HG03521 (cell line): Measurements from ENCODE around the gene TENM4.
"Not testable (repeated sequence)": the region's sequence is repeated elsewhere in the genome, so short reads cannot be mapped to it uniquely, and the experiment has no call there.

ENCODE experiments used
- ATAC-seq: cut with Tn5 transposase; IDR thresholded peaks from one replicate; pipeline ENCODE4 v1.9.1; 2021; ENCODE audit warnings: mild to moderate bottlenecking, moderate library complexity; ENCODE audit not compliant: unreplicated experiment

The TENM4 gene

GRCh38 chr11:78833237-78833636 lies 607.6 kb downstream of the TENM4 start:
- no peak for ATAC-seq

- no peak for ATAC-seq
These were observed 608.4 kb downstream of the TENM4 start for GRCh38 chr11:78832226-78832947.

DNA sequence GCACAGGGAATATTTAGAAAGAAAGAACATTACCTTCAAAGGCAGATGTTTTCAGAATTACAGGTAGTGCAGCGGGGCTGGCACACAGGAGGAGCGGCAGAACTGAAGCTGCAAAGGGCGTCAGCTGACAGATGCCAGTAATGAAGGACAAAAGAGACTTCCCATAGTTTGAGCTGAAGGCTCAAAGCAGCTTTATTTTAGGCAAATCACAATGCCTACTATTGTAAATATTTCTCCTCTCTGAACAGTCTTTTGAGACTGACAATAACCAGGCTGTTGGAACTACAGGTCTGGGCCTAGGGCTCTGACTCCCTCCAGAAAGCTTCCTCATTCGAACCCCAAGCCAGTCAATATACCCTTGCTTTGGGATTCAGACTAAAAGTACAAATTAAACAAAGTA lies 609.3 kb downstream of the TENM4 start:
- no peak for ATAC-seq

GRCh38 chr11:78830277-78830819 lies 610.5 kb downstream of the TENM4 start:
- no peak for ATAC-seq

DNA sequence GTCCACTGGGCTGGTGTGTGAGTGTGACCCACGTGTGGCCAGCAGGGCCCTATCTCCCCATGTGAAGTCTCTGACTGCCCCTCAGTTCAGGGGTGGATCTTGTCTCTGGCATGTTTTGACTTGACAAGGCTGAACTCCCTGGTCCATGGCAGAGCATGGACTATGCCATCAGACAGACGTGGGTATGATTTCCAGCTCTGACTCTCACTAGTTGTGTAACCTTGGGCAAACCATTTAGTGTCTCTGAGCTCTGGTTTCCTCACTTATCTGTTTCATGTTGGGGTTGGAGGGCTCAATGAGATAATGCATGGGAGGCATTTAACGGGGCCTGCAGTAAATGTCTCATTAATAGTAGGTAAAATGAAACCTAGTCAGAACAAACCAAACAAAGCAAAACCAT lies 611.7 kb downstream of the TENM4 start:
- ATAC-seq, result no peak

DNA sequence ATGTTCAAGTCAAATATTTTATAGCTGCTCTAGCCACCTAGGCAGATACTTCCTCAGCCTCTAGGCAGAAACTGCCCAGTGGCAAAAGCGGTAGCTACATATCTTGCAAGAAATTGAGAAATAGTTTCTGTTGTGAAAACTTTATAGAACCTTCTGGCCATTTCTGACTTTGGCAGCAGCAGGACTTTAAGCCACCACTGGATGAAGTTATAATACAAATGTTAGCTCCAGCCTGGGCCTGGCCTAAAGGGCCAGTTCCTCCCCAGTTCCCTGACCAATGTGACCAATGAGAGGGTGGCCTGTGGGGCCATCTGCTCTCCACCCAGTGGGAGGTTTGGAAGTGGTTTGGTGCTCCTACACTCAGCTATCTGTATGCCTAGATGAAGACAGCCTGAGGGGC lies 612.2 kb downstream of the TENM4 start:
- ATAC-seq, result no peak

DNA sequence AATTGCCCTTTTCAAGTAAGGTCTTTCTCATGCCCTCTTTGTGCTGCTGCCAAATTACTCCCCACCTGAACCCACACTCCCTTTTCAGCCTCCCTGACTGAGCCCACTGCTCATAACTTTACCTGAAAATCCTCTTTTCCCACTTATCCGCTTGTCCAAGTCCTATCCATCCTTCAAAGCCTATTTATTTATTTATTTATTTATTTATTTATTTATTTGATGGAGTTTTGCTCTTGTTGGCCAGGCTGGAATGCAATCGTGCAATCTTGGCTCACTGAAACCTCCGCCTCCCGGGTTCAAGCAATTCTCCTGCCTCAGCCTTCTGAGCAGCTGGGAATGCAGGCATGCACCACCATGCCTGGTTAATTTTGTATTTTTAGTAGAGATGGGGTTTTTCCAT lies 613.5 kb downstream of the TENM4 start:
- ATAC-seq, result not testable (repeated sequence)

DNA sequence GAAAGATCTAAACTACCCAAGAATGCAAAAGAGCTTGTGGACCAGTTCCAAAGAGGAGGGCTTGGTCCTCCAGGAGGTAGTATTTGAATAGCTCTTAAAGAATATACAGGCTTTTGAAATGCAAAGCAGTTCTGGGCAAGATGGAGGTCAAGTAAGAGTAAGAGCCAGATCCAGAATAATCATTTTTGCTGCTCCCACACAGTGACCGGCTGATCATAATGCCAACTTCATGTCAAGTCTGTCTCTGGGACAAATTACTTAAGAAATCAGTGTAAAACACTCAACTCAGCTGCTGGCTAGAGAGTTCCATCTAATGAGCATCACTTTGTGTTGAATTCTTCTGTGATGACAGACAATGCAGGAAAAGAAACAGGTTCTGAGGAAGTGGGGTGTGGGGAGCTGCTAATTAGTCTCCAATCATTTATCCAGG lies 615.2 kb downstream of the TENM4 start:
- ATAC-seq, result no peak

DNA sequence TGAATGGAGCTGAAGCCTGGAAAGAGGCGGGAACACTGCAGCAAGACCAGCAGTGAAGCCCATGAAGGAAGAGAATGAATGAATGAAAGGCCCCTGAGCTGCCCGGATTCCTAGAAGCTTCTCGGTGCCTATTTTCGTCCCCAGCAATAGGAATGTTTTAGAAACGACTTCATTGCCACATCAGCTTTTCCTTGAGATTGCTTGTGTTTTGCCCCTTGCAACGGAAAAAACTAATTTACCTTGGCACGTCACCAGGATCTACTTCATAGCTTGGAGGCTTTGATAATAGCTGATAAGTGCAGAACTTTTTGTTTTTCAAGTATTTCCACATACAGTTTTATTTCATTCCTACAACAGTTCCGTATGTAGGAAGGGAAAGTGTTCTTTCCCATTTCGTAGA lies 617.2 kb downstream of the TENM4 start:
- no peak for ATAC-seq

GRCh38 chr11:78822931-78823423 lies 617.9 kb downstream of the TENM4 start:
- no peak for ATAC-seq

GRCh38 chr11:78821371-78822306 lies 619.2 kb downstream of the TENM4 start:
- ATAC-seq, result no peak

GRCh38 chr11:78820741-78821140 lies 620.1 kb downstream of the TENM4 start:
- ATAC-seq, result no peak

DNA sequence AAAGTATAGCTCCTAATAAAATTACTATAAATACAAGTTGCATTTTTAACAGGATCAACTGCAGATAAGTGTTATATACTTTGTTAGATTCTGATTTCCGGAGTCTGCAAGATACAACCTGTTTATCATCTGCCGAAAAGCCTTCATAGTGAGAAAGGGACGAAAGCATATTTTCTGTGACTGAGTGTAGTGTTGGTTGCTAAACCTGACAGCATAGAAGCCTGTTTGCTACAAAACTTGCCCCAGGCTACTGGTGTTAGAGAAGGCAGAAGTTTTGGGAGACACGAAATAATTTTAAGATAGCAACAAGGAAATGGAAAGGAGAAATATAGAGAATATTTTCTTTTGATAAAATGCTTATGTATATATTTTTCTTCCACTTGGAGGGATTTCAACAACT lies 622.6 kb downstream of the TENM4 start:
- no peak for ATAC-seq

DNA sequence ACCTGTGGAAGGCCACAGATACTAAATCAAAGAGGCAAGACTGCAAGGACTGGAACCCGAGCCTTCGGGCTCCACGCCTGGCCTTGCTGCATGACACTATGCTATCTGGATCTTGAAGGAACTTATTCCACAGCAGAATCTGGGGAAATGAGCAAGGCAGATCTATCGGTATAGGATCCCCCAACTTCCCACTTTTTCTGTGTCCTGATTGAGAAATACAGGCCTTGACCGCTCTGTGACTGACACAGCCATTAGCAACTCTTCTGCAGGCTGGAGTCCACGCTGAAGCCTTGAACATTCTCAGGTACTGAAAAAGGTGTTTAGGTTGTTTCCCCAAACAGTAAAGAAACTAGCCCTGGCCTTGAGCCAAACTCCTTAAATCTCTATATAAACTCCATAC lies 625.0 kb downstream of the TENM4 start:
- ATAC-seq, result no peak

DNA sequence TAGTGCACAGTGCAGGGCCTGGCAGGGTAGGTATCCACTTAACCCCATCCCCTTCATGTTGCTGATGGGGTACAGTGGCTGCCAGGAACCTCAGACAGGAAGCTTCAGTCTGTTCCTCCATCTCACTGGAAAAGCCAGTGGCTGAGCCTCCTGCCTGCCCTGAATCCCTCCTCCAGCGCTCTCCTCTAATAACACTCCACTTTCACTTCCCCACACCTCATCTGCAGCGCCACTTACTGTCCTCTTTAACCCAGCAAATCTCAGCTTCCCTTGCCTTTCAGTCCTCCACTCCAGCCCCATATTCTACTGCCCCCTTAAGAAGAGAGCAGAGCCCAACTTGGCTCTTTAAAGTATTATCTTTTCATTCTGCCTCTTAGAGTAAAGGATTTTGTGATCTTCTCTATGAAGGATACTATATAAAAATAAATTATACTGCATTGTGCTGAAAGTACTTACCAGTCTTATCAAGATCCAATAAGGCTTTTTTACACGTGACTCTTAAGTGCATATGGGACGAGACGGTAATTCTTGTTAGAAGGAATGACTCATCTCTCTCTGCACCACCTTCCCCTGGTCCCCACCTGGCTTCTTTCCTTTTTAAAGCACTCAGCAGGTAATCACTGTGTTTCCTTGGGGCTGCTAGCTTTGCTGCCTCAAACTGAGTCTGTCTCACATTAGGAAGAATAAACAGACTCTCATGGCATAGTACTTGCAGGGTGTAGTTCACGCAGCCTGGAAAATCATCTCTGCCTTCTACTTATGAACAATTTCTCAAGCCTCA lies 628.1 kb downstream of the TENM4 start:
- no peak for ATAC-seq

DNA sequence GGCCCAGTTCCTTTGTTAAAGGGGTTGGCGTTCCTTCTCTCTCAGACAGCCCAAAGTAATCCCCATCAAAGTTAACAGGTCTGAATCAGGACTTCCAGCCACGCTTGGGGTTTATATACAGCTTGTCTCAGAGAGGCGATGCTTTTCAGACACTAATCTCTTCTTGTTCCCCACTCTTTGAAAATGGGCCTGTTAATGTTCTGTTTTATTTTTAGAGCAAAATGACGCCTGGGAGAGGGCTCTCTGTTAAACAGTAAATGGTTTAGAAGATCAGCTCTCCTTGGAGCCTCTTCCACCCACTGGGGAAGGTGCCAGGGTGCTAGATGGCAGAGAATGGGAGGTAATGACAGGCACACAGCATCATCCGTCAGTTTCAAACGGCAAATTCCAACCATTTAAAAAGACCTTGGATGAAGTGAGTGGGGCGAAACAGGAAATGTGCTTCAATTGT lies 630.2 kb downstream of the TENM4 start:
- ATAC-seq, result no peak

DNA sequence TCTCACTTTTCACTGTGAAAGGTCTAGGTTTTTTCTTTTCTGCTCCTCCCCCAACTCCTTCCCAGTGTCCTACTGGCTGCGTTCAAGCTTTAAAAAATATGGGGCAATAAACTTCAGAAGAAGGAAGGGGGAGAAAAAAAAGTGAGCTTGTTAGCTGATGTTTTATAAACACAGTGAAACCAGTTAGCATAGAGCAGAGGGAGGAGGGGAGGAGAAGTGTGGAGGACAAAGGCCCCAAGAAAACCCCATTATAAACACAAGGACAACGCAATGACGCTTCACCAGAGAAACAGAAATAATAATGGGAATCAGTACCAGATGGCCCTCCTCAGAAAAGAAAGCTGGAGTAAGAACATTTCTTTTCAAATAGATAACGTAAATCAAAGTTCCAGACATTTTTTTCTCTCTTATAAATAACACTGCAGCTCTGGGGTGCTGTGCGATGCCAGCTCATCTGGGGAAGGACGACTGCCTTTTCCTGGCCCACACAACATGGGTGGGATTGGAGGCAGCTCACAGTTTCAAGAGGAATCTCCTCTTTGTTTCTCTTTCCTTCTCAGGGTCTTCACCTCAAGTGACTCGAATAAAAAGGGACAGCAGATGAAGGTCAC lies 630.8 kb downstream of the TENM4 start:
- no peak for ATAC-seq

DNA sequence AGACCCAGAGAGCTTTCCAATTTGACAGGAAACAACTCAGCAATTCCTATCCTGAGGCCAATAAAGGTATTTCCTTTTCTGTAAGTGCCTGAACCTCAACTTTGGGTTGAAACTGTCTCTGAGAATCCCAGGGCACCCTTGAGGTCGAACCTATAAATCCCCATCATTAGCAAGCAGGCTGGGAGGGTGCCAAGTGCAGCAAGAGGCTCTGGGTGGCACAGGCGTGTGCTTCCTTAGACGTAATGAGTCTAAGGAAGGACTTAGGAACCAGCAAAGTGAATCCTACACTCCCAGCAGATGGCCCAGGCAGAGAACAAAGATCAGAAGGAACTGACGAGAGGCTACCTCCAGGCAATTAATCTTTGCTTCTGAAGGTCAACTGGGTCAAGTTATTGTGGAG lies 631.9 kb downstream of the TENM4 start:
- ATAC-seq, result no peak

DNA sequence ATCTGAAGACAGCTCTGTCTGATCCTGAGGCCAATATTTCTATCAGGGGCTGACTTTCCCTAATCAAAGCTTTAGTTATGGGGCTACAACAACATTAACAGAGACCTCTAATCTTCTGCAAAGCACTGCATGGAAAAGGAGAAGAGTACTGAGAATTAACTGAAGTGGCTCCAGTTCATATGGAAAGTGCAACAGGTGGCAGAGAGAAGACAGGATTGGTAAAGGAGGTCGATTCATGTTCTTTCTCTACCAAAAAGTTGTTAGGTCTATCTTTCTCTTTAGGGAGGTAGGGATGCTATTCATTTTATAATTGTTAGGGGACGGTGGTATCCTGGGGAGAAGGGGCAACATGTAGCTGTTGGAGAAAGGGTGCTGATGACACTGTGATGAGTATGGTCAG lies 633.5 kb downstream of the TENM4 start:
- no peak for ATAC-seq

DNA sequence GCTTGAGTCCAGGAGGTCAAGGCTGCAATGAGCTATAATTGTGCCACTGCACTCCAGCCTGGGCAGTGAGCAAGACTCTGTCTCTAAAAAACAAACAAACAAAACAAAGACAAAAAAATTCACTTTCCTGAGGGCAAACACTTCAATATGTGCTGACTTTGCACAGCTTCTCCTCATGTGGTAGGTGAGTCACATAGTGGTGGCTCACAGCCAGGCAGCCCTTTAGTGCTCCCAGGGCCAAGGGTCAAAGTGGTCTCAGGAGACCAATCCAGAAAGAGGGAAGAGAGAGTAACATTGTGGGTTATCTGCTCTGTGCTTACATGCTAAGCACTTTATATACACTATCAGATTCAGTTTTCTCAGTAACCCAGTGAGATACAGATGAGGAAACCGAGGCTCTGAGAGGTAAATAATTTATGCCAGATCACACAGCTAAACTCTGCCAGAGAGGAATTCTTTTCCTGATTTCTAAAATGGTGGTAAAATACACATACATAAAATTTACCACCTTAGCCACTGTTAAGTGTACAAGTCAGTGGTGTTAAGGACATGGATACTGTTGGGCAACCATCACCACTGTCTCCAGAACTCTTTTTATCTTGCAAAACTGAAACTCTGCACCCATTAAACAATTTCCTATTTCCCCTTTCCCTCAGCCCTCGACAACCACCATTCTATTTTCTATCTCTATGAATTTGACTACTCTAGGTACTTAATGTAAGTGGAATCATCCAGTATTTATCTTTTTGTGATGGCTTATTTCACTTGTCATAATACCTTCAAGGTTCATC lies 634.4 kb downstream of the TENM4 start:
- ATAC-seq, result no peak
